K562 (cell line): ENCODE measurements around the gene ZNF655. TPM values are rescaled to one million over a fixed set of nuclear protein-coding genes. Genes with fewer than 3 reads are reported as not detected.

Source experiments
- BHLHE40 ChIP-seq: IDR thresholded peaks from 2 replicates; pipeline ENCODE4 v1.6.1; 2011; ENCODE audit warnings: low read length, improper control_type of control experiment
- FOXK2 ChIP-seq, 2 experiments: fragments of 450-650 bp; IDR thresholded peaks in 1 of 2; conservative IDR thresholded peaks in 1 of 2; 2 replicates each; pipeline ENCODE4 v1.6.1; 2016; ENCODE audit warnings: low read depth in 2 of 2, mild to moderate bottlenecking in 1 of 2
- IRF2 ChIP-seq: sonication (generic); formaldehyde crosslinking; IDR thresholded peaks from 2 replicates; pipeline ENCODE4 v1.8.1; 2022; ENCODE audit warnings: mild to moderate bottlenecking, missing genetic modification reagents
- PHF20 ChIP-seq: fragments of 450-650 bp; IDR thresholded peaks from 2 replicates; pipeline ENCODE4 v1.6.1; 2018; ENCODE audit not compliant: partially characterized antibody
- POLR2G ChIP-seq: fragments of 200-400 bp; formaldehyde crosslinking; IDR thresholded peaks from 2 replicates; pipeline ENCODE4 v1.6.1; 2017; ENCODE audit warnings: low read depth, mild to moderate bottlenecking, antibody characterized with exemption, low read length, moderate library complexity
- RBM17 ChIP-seq: fragments of 200-400 bp; formaldehyde crosslinking; IDR thresholded peaks from 2 replicates; pipeline ENCODE4 v1.6.1; 2017; ENCODE audit warnings: low read depth, mild to moderate bottlenecking, low read length, borderline replicate concordance
- RBM39 ChIP-seq: fragments of 200-400 bp; formaldehyde crosslinking; optimal IDR thresholded peaks from 2 replicates; pipeline ENCODE3; 2018; ENCODE audit warnings: low read depth, low read length
- SOX6 ChIP-seq: fragments of 450-650 bp; IDR thresholded peaks from 2 replicates; pipeline ENCODE4 v1.6.1; 2014; ENCODE audit warnings: mild to moderate bottlenecking
- YY1 ChIP-seq, 3 experiments: IDR thresholded peaks; 2 replicates each; pipeline ENCODE4 v1.6.1; 2011; ENCODE audit warnings: low read length in 2 of 3, mild to moderate bottlenecking in 2 of 3, moderate library complexity in 2 of 3, borderline replicate concordance in 1 of 3, control low read depth in 1 of 3, low read depth in 1 of 3; ENCODE audit not compliant: insufficient read depth in 3 of 3, insufficient replicate concordance in 2 of 3, control insufficient read depth in 1 of 3, insufficient read length in 1 of 3; ENCODE audit errors: extremely low read depth in 1 of 3
- polyA plus RNA-seq, 8 experiments: library from polyadenylated mRNA; depleted of rRNA in 4 of 8; stranded (reverse) in 5 of 8; unstranded in 3 of 8; fragments of >200 nt; fragmentation: Nextera tagmentation in 2 of 8; fragmentation: Illumina TruSeq in 1 of 8; extraction: Ambion mirVana in 2 of 8; extraction: Trizol in 1 of 8; gene quantifications; 2 replicates each; pipeline versions ENCODE4 v1.2.1 to v1.2.3, GENCODE V29; 2011 to 2014; ENCODE audit warnings: inconsistent platforms in 1 of 8, missing spikeins in 1 of 8
- total RNA-seq, 7 experiments: library from RNA; depleted of rRNA in 6 of 7; stranded (reverse); fragments of >200 nt in 6 of 7; fragmentation: Illumina TruSeq in 2 of 7; extraction: Trizol in 2 of 7; gene quantifications; 2 replicates each; pipeline versions ENCODE4 v1.2.1 to v1.2.3, GENCODE V29; 2011 to 2021; ENCODE audit warnings: low replicate concordance in 1 of 7
- TF ChIP-seq, protein P1 (sequence below): fragments of 450-650 bp; IDR thresholded peaks from 2 replicates; pipeline ENCODE4 v1.6.1; 2016; ENCODE audit warnings: borderline replicate concordance
- TF ChIP-seq, protein P2 (sequence below): fragments of 150-350 bp; IDR thresholded peaks from 2 replicates; pipeline ENCODE4 v1.6.1; 2014; ENCODE audit warnings: low read depth, mild to moderate bottlenecking, low read length, borderline replicate concordance
- TF ChIP-seq, protein P3 (sequence below): fragments of 250-450 bp; sonication (Bioruptor Pico); IDR thresholded peaks from 2 replicates; pipeline ENCODE4 v1.5.0; 2020; ENCODE audit warnings: mild to moderate bottlenecking, borderline replicate concordance

The ZNF655 gene
- total and polyA plus RNA-seq, 9 of the 15 experiments (the other 6 are each of a cell fraction or from before 2014, with no cell fraction given): 25.7 to 130 (median 95.2) TPM

- TF ChIP-seq, protein P1, sequence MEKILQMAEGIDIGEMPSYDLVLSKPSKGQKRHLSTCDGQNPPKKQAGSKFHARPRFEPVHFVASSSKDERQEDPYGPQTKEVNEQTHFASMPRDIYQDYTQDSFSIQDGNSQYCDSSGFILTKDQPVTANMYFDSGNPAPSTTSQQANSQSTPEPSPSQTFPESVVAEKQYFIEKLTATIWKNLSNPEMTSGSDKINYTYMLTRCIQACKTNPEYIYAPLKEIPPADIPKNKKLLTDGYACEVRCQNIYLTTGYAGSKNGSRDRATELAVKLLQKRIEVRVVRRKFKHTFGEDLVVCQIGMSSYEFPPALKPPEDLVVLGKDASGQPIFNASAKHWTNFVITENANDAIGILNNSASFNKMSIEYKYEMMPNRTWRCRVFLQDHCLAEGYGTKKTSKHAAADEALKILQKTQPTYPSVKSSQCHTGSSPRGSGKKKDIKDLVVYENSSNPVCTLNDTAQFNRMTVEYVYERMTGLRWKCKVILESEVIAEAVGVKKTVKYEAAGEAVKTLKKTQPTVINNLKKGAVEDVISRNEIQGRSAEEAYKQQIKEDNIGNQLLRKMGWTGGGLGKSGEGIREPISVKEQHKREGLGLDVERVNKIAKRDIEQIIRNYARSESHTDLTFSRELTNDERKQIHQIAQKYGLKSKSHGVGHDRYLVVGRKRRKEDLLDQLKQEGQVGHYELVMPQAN: no peak
- TF ChIP-seq POLR2G (no peak), RBM39 (no peak), BHLHE40 (no peak), SOX6 (peak; percentile 85), PHF20 (no peak), FOXK2 (conservative IDR thresholded peaks at IDR 0.05 in 1 of 2, IDR thresholded peaks at IDR 0.05 in 1 of 2; ENCODE audit: low read depth in 2 of 2) (peak in 1 of 2 experiments; percentile 59; a peak in 1 of 4 replicates), YY1 (IDR thresholded peaks at IDR 0.05; ENCODE audit: borderline replicate concordance in 1 of 3, control insufficient read depth in 1 of 3, extremely low read depth in 1 of 3, insufficient read depth in 3 of 3, insufficient read length in 1 of 3, insufficient replicate concordance in 2 of 3, low read depth in 1 of 3, low read length in 2 of 3) (peak in 1 of 3 experiments; percentile 69), RBM17 (no peak), IRF2 (CRISPR knock-in tag) (no peak)
- TF ChIP-seq, protein P2, sequence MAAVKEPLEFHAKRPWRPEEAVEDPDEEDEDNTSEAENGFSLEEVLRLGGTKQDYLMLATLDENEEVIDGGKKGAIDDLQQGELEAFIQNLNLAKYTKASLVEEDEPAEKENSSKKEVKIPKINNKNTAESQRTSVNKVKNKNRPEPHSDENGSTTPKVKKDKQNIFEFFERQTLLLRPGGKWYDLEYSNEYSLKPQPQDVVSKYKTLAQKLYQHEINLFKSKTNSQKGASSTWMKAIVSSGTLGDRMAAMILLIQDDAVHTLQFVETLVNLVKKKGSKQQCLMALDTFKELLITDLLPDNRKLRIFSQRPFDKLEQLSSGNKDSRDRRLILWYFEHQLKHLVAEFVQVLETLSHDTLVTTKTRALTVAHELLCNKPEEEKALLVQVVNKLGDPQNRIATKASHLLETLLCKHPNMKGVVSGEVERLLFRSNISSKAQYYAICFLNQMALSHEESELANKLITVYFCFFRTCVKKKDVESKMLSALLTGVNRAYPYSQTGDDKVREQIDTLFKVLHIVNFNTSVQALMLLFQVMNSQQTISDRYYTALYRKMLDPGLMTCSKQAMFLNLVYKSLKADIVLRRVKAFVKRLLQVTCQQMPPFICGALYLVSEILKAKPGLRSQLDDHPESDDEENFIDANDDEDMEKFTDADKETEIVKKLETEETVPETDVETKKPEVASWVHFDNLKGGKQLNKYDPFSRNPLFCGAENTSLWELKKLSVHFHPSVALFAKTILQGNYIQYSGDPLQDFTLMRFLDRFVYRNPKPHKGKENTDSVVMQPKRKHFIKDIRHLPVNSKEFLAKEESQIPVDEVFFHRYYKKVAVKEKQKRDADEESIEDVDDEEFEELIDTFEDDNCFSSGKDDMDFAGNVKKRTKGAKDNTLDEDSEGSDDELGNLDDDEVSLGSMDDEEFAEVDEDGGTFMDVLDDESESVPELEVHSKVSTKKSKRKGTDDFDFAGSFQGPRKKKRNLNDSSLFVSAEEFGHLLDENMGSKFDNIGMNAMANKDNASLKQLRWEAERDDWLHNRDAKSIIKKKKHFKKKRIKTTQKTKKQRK: no peak
- TF ChIP-seq, protein P3, sequence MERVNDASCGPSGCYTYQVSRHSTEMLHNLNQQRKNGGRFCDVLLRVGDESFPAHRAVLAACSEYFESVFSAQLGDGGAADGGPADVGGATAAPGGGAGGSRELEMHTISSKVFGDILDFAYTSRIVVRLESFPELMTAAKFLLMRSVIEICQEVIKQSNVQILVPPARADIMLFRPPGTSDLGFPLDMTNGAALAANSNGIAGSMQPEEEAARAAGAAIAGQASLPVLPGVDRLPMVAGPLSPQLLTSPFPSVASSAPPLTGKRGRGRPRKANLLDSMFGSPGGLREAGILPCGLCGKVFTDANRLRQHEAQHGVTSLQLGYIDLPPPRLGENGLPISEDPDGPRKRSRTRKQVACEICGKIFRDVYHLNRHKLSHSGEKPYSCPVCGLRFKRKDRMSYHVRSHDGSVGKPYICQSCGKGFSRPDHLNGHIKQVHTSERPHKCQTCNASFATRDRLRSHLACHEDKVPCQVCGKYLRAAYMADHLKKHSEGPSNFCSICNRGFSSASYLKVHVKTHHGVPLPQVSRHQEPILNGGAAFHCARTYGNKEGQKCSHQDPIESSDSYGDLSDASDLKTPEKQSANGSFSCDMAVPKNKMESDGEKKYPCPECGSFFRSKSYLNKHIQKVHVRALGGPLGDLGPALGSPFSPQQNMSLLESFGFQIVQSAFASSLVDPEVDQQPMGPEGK (CRISPR knock-in tag): no peak
- TF ChIP-seq, all 486 proteins: peak for 18
Observed at GRCh38 chr7:99557196-99557607, 1.2 kb upstream of the ZNF655 start (continued).
